G401 (cell line): ENCODE data around the gene DBNL. TPM values are rescaled to one million over a fixed set of nuclear protein-coding genes. Genes with fewer than 3 reads are reported as not detected.
"Not testable (repeated sequence)": the region's sequence is repeated elsewhere in the genome, so short reads cannot be mapped to it uniquely, and the experiment has no call there.

Source experiments
- DNase-seq: peaks from one replicate; pipeline ENCODE4 v3.0.0-alpha.2; 2015; ENCODE audit warnings: low spot score
- in situ Hi-C: cut with HindIII; loops from 2 replicates; pipeline ENCODE4 v1.10.0; 2016; ENCODE audit warnings: low sequenced_read_pairs, mixed read lengths
- total RNA-seq: library from RNA; depleted of rRNA; stranded (reverse); fragments of >200 nt; shearing (Covaris generic); gene quantifications from 2 replicates; pipeline ENCODE4 v1.2.3, GENCODE V29; 2014

DBNL gene
- total RNA-seq, 1 experiment from 2014 or later, result 119 TPM

- DNase-seq, in situ Hi-C loops: not testable (repeated sequence)
These were observed 4.6 kb upstream of the DBNL start for GRCh38 chr7:44039800-44040492.

GRCh38 chr7:44040493-44040891 is 4.0 kb upstream of the DBNL start:
- DNase-seq, in situ Hi-C loops: not testable (repeated sequence)

GRCh38 chr7:44042221-44042620 is 2.3 kb upstream of the DBNL start:
- in situ Hi-C loops, result no loop called here
- DNase-seq, result no peak

- in situ Hi-C loops, result no loop called here
These were observed 600 bp upstream of the DBNL start for GRCh38 chr7:44043902-44044301.

GRCh38 chr7:44045226-44046014 is 918 bp downstream of the DBNL start:
- in situ Hi-C loops, result no loop called here
- no peak for DNase-seq

More at GRCh38 chr7:44043902-44044301, 600 bp upstream of the DBNL start:
- no peak for DNase-seq

- in situ Hi-C loops, result no loop called here
- DNase-seq, result no peak
These were observed 2.0 kb downstream of the DBNL start for GRCh38 chr7:44046321-44047061.

- in situ Hi-C loops, result no loop called here
- DNase-seq, result no peak
These were observed 3.7 kb downstream of the DBNL start for GRCh38 chr7:44048031-44048795.

- no peak for DNase-seq
- in situ Hi-C loops, result no loop called here
These were observed 5.8 kb downstream of the DBNL start for GRCh38 chr7:44050121-44050914.

GRCh38 chr7:44050915-44051560 is 6.5 kb downstream of the DBNL start:
- in situ Hi-C loops, result no loop called here
- DNase-seq, result no peak

GRCh38 chr7:44051611-44052220 is 7.2 kb downstream of the DBNL start:
- in situ Hi-C loops, result no loop called here
- DNase-seq, result no peak

- in situ Hi-C loops, result no loop called here
- DNase-seq, result no peak
These were observed 8.4 kb downstream of the DBNL start for GRCh38 chr7:44052771-44053365.

- no peak for DNase-seq
- in situ Hi-C loops, result no loop called here
These were observed 12.2 kb downstream of the DBNL start for GRCh38 chr7:44056681-44057080.

GRCh38 chr7:44057181-44057848 is 12.8 kb downstream of the DBNL start:
- in situ Hi-C loops, result no loop called here
- DNase-seq, result no peak

GRCh38 chr7:44057849-44058758 is 13.6 kb downstream of the DBNL start:
- DNase-seq, result no peak
- in situ Hi-C loops, result no loop called here

- DNase-seq, result no peak
- in situ Hi-C loops, result no loop called here
These were observed 14.3 kb downstream of the DBNL start for GRCh38 chr7:44058759-44059218.
